HG03097 (cell line): Measurements from ENCODE around the gene CDCA4.

Experiments
- ATAC-seq: cut with Tn5 transposase; IDR thresholded peaks from one replicate; pipeline ENCODE4 v1.9.1; 2021; ENCODE audit not compliant: unreplicated experiment, low FRiP score

CDCA4 gene

DNA sequence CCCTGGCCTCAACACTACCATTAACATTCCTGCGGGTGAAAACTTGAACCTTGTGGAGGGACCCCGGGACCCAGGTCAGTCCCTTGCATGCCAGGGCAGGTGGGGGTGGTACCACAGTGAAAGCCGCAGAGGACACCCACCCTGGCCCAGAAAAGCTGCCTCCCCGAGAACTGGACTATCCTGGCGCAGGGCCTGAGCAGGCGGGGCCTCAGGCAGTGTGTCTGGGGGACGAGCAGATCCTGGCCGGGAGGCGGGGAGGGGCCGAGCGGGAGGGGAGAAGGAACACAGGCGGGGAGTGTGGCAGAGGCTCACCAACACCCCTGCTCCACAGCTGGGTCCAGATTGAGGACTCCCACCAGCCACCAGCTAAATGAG is 52.7 kb downstream of the CDCA4 start:
- no peak for ATAC-seq

DNA sequence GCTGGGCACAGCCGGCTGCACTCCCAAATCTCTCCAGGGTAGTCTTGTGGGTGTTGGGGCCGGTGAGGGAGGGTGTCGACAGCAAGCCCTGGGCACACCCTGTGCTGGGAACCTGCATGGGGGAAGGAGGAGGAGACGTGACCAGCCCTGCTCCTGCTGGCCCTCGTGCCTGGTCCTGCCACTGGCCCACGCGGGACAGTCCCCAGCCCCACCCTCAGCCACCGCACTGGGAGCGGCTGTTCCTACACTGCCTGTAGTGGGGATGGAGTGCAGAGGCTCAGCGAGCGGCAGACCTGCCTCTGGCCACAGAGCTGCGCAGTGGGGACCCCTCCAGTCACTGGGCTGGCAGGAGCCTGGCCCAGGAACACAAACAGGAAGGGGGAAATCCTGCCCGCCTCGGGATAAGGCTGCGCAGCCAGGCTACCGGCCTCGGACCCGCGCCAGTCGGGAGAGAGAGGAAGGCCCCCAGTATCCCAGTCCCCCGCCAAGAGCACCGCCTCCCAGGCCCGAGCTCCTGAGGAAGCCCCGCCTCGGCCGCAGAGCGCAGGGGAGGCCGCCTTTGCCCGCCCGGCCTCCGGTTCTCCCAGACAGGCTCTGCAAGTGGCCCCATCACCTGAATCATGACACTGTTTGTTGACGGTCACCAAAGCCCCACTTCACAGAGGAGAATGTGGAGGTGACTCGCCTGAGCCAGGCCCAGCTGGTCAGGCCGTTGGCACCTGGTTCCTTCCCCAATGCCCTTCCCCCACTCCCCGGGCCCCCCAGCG is 53.3 kb downstream of the CDCA4 start:
- ATAC-seq: no peak

DNA sequence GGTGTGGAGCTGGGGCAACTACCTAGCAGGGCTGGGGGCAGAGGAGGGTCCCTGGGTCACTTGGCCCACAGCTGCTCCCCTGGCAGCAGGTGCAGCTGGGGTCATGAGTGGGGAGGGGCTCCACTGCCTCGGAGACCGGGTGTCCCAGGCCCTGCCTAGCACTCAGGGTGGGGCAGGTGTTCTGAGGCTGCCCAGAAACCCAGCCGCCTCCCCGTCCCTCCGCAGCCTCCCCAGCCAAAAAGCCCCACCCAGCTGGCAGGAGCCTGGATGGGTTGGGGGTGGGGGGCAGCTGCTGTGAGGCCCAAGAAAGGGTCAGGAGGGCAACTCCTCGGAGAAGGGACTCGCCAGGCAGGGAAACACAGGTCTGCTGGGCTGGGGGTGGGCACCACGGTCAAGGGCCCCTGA is 53.9 kb downstream of the CDCA4 start:
- no peak for ATAC-seq

DNA sequence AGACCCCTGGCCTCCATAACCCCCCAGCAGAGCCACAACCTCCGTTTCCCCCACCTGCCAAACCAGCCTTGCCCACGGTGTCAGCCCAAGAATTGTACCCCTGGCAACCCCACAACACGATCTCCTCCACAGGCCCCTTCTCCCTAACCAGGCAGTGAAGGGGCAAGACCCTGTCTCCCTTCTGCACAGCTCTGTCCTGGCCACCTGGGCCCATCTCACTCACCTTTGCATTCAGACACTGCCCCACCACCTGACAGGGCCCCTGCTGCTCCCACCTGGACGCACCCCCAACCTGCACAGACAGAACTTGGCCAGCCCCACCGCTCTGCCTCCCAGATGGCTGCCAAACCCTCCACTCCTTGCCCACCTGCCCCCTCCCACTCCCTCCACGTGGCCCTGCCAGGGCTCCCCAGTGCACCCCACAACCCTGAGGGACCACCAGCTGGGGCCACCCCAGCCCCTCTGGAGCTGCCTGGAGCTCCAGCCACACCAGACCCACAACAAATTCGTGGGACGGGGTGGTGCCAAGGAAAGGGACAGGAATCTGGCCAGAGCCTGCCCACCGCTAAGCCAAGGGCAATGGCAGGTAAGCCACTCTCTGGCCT is 54.5 kb downstream of the CDCA4 start:
- ATAC-seq: no peak

DNA sequence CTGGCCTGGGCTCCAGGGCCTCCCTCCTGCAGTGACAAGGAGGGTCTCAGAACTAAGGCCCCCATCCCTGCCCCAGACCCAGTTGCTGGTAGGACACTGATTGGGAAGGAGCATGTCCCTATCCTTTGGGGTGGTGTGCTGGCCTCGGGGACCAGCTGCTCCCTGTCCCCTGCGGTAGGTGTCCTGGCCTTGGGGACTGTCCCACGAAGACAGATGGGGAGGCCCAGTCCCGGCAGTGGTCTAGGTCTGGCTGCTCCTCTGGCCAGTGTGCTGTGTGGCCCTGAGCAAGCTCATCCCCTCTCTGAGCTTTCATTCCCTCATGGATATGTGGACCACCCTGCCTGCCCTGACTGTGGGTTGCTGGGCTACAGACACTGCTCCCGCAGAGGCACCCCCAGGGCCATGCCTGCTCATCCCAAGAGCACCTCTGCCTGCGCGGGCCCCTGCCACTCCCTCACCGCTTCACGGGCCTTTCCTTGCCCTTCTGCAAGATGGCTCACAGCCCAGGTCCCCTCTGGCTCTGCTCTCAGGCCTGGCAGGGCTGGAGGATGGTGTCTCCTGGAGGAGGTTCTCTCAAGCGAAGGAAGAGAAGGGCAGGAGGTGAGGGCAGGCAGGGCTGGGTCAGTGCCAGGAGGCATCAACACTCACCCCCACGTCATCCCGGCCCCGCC is 55.2 kb downstream of the CDCA4 start:
- no peak for ATAC-seq

DNA sequence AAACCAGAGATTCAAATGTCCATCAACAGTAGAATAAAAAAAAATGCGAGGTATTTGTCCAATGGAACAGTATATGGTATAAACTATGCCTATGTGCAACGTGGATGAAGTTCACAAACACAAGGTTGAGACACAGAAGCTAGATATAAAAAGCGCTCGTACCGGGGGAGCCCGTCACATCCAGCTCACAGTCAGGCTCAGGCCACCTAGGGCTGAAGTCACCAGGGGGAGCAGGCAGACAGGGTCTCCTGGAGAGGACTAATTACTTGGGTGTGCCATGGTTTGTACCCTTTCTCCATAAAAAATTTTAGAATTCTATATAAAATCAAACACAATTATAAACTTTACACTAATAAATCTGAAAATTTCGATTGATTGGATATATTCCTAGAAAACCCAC is 56.3 kb downstream of the CDCA4 start:
- no peak for ATAC-seq
